ENCODE measurements around the gene CACNA1S. TPM values are rescaled to one million over a fixed set of nuclear protein-coding genes. Genes with fewer than 3 reads are reported as not detected.

Gene CACNA1S
- total RNA-seq, 2 experiments from 2014 or later: not detected

DNA sequence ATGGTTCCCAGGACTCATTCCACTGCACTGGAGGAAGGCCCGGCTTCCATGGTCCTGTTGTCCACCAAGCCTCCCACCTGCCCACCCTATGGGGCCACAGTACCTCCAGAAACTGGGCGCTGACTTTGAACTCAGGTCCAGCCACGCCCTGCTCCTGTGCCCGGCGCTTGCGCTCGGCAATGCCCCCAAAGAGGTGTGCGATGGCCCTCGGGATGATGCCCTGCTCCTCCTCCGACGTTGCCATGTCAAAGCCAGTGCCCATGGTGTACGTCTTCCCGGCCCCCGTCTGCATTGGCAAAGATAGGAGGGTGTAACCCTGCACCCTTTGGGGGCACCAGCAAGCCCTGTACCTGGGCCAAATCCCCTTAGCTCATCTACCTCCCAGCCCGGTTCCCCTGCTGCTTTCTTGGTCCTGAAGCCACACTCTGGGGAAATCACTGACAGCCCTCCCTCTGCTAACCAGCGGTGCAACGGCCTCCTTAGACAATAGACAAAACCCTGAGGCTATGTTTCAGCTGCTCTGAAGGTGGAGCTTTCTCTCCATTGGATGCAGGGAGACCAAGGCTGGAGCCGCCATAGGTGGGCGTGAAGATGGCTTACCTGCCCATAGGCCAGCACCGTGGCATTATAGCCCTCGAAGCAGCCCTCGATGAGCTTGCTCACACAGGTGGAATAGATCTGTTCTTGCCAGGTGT lies 103.4 kb downstream of the CACNA1S start:
- Mint-ChIP-seq H3K9me3 (no peaks in the 10 kb centered on the region), H3K4me1 (ENCODE audit: low read depth) (peaks cover 46% of the 10 kb centered on the region), H3K4me3 (no peak overlapping the region), H3K36me3 (ENCODE audit: low read depth) (peaks cover 28% of the 10 kb centered on the region), H3K27me3 (no peaks in the 10 kb centered on the region), H3K27ac (no peak overlapping the region)
- POLR2A ChIA-PET: interaction anchor here (0.6 kb wide), 1 partner anchor 14 kb away, joined by 3 read pairs; no protein-coding TSS in a partner anchor
- no peaks in the 10 kb centered on the region for H3K9me3 ChIP-seq (ENCODE audit: control insufficient read depth in 1 of 2, insufficient read depth in 1 of 2, low read length in 2 of 2)
- CTCF ChIA-PET: interaction anchor here (0.5 kb wide), 1 partner anchor 19 kb away, joined by 4 read pairs; no protein-coding TSS in a partner anchor
- TF ChIP-seq CTCF (IDR thresholded peaks at IDR 0.05): no peak
- intact Hi-C loops (cut with DNase I, micrococcal nuclease): no loop called here
- H3K27me3 ChIP-seq (ENCODE audit: control insufficient read depth in 1 of 2, insufficient read depth in 2 of 2, low read length in 2 of 2): no peaks in the 10 kb centered on the region
- no peak overlapping the region for H3K27ac ChIP-seq (ENCODE audit: low read depth in 1 of 2, low read length in 2 of 2)
- DNase-seq: no peak
- H3K4me3 ChIP-seq (ENCODE audit: low read length): no peak overlapping the region
- peaks cover 64% of the 10 kb centered on the region for H3K4me1 ChIP-seq (ENCODE audit: insufficient read depth, low read length)
- H3K36me3 ChIP-seq (ENCODE audit: insufficient read depth, low read length): peaks cover 56% of the 10 kb centered on the region
- ATAC-seq (ENCODE audit: poor library complexity): no peak

DNA sequence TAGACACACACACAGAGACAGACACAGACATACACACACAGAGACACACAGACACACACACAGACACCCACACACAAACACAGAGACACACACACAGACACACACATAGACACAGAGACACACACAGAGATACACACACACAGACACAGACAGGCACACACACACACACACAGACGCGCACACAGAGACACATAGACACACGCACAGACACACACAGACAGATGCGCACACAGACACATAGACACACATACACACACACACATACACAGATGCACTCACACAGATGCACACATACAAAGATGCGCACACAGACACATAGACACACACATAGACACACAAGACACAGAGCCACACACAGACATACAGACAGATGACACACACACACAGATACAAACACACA lies 104.7 kb downstream of the CACNA1S start:
- no peaks in the 10 kb centered on the region for H3K9me3 Mint-ChIP-seq
- peaks cover 22% of the 10 kb centered on the region for H3K36me3 Mint-ChIP-seq (ENCODE audit: low read depth)
- H3K9me3 ChIP-seq (ENCODE audit: control insufficient read depth in 1 of 2, insufficient read depth in 1 of 2, low read length in 2 of 2): no peaks in the 10 kb centered on the region
- H3K4me1 ChIP-seq (ENCODE audit: insufficient read depth, low read length): peaks cover 51% of the 10 kb centered on the region
- H3K4me3 ChIP-seq (ENCODE audit: low read length): no peak overlapping the region
- TF ChIP-seq CTCF (IDR thresholded peaks at IDR 0.05): no peak
- ChIA-PET POLR2A (no interaction called here), CTCF (no interaction called here)
- peaks cover 69% of the 10 kb centered on the region for H3K36me3 ChIP-seq (ENCODE audit: insufficient read depth, low read length)
- DNase-seq: no peak
- no peak overlapping the region for H3K27ac Mint-ChIP-seq
- no peaks in the 10 kb centered on the region for H3K27me3 ChIP-seq (ENCODE audit: control insufficient read depth in 1 of 2, insufficient read depth in 2 of 2, low read length in 2 of 2)
- no peak for ATAC-seq (ENCODE audit: poor library complexity)
- intact Hi-C loops (cut with DNase I, micrococcal nuclease): no loop called here
- peaks cover 33% of the 10 kb centered on the region for H3K4me1 Mint-ChIP-seq (ENCODE audit: low read depth)
- H3K27me3 Mint-ChIP-seq: no peaks in the 10 kb centered on the region
- H3K27ac ChIP-seq (ENCODE audit: low read depth in 1 of 2, low read length in 2 of 2): no peak overlapping the region
- H3K4me3 Mint-ChIP-seq: no peak overlapping the region

DNA sequence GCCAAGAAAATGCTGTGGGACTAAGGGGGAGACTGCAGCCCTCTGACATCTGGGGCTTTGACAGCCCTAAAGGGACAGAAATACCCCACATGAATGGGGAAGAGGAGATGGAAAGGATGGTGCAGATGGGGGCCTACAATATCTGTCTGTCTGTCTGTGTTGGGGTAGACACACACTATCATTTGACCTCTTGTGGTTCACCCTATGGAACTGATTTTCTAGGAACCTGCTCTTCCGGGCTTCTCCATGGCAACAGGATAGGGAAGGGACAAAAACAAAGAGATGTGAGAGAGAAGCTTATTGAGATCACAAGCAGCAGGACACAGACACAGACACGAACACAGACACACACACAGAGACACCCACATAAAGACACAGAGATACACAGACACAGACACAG lies 105.8 kb downstream of the CACNA1S start:
- no peaks in the 10 kb centered on the region for H3K9me3 Mint-ChIP-seq
- Histone ChIP-seq H3K36me3 (ENCODE audit: insufficient read depth, low read length) (peaks cover 67% of the 10 kb centered on the region), H3K27ac (ENCODE audit: low read depth in 1 of 2, low read length in 2 of 2) (peak overlapping the region in 1 of 2 donors; percentile 2), H3K27me3 (ENCODE audit: control insufficient read depth in 1 of 2, insufficient read depth in 2 of 2, low read length in 2 of 2) (no peaks in the 10 kb centered on the region), H3K9me3 (ENCODE audit: control insufficient read depth in 1 of 2, insufficient read depth in 1 of 2, low read length in 2 of 2) (no peaks in the 10 kb centered on the region), H3K4me3 (ENCODE audit: low read length) (no peak overlapping the region), H3K4me1 (ENCODE audit: insufficient read depth, low read length) (peaks cover 41% of the 10 kb centered on the region)
- TF ChIP-seq CTCF (IDR thresholded peaks at IDR 0.05): no peak
- H3K36me3 Mint-ChIP-seq (ENCODE audit: low read depth): peaks cover 20% of the 10 kb centered on the region
- peaks cover 23% of the 10 kb centered on the region for H3K4me1 Mint-ChIP-seq (ENCODE audit: low read depth)
- ChIA-PET CTCF (no interaction called here), POLR2A (no interaction called here)
- H3K27me3 Mint-ChIP-seq: no peaks in the 10 kb centered on the region
- H3K27ac Mint-ChIP-seq: no peak overlapping the region
- intact Hi-C loops (cut with DNase I, micrococcal nuclease): no loop called here
- ATAC-seq (ENCODE audit: poor library complexity) (no peak), DNase-seq (no peak)
- no peak overlapping the region for H3K4me3 Mint-ChIP-seq
